Hippocampal formation (tissue), 2 donors: ENCODE measurements around the gene TFG.

Experiments
- DNase-seq, 2 donors: peaks; one replicate each; lab custom pipeline; 2025; lab: John Stamatoyannopoulos, UW

TFG gene

DNA sequence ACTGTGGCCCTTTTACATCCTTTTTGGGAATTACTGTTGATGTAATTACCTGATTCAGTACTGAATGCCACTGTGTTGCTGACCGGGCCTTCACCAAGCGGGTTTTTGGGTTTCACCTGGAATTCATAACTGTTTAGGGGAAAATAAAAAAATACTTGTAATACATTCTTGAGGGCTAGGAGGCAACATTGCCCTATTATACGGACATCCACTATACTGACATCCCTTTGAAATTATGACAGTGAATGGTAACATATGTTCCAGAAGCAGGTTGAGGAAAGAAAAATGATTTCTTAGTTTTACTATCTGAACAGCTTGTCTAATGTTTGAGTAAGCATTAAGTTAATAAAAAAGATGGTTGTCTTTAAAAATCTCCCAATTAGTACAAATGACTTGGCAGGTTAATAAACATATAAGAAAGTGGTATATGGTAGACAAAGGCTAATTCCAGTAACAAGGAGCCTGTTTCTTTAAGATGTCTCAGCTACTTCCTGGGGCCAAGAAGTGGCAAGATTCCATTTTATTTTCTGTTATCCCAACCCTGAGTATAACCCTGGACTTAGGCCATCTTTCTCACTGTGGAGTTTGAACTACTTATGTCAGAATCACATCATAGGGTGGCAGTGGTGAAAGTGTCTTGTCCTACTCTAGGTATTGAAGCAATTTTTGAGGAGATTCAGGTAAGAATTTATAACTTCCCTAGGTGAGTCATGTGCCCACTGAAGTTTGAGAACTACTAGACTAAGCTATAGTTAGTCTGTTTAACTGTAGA, 45.5 kb downstream of the TFG start:
- no peak for DNase-seq

GRCh38 chr3:100756441-100756840, 47.1 kb downstream of the TFG start:
- DNase-seq = no peak

- DNase-seq = no peak
Observed at GRCh38 chr3:100759159-100759558, 49.9 kb downstream of the TFG start.

DNA sequence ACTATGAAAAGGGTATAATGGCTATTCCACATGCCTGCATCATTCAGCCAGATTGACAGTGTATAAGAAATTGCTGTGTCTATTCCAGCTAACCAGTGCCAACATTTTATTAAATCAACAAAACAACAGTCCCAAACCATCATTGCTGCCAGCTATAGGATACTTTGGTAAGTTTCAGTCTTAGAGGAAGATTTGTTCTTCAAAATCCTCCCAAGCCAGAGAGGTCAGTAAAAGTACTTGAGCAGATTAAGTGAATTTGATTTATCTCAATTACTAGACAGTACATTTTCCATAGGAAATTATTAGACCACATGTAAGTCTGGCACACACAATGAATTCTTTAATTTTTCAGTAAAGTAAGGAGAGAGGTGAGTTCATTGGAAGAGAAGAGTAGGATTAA, 50.7 kb downstream of the TFG start:
- DNase-seq = no peak

DNA sequence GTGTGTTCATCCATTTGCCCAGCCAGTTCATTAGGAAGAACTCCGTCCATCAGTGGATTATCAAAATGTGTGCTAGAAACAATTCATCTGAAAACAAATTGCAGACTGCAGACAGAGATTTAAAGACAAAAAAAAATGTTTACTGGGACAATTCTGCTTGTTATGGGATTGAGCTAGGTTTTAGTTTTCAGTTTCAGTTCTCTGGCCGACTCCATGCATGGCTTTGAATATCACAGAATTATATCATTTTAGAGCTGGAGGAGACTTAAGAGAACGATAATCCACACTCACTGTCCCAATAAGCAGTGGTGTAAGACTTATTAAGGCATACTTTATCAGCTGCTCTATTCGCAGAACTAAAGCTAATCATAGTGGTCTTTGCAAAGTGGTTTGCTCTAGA, 51.1 kb downstream of the TFG start:
- DNase-seq = no peak

DNA sequence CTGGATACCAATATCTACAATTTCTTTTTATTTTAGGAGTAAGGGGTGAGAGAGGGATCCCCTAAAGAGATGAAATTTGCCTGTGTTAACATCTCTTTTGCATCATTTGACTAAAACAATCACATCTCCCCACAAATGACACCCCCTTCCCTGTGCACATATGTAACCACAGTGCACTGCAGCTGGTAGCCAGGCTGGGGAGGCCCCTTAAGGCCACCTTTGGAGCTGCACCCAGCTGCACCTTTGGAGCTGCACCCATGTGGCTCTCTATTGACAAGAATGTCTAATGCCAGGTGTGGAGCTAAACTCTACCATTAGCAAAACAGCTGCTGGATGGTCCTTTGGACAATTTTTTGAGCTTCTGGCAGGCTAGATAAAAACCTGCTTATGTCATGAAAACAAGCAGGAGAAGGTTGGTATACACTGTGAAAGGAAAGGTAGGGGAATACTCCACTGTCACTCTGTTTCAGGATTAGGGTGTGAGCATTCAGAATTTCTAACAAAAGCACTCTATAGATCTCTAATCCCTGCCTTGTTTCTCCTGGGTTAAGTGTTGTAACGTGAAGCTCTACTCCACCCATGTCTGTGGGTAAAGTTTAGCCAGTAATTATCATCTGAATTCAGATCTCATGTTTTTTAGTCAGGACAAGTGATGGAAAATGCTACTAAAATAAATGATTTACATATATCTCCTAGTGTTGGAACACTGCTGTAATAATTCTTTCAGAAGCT, 52.1 kb downstream of the TFG start:
- DNase-seq = no peak

GRCh38 chr3:100761951-100762350, 52.7 kb downstream of the TFG start:
- DNase-seq = no peak

DNA sequence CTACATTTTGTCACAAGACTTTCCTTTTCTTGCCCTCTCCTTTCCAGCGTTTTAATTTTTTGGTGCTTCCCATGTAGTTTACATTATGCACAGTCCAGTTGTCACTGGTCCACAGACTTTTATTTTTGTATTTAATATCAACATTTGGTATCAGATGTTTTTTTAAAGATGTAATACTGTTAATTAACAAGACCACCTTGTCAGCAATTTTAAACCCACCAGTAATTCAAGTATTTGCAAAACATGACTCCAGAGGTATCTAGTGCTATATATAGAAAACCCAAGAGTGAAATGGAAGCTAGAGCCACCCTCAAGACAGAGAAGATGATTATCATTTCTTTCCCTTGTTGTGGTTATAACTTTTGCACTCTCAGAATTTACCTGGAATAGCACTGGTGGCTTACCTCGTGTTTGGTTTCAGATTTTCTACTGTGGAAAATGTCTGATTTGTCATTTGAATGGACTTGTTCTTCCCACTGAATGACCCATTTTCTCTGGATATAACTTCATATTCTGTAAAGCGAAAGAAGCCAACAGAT, 56.2 kb downstream of the TFG start:
- DNase-seq = no peak

DNA sequence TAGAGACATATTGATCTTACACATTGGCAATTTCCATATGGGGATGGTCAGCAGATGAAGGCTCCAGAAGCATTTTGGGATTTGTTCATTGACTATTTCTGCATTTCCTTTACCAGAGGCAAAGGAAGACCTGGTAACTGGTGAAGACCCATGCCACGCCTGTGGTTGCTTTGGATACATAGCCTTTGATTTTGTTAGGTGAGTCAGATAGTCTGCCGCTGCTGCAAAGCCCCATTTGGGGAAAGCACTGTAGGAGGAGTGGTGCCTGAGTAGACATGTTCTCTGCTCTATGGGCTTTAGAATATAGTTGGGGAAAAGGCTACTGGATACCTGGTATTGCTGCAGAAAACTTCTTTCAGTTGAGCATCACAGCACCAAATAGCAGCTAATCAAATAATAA, 56.8 kb downstream of the TFG start:
- DNase-seq = no peak

- no peak for DNase-seq
Observed at GRCh38 chr3:100769693-100770092, 60.4 kb downstream of the TFG start.

GRCh38 chr3:100775226-100775625, 65.9 kb downstream of the TFG start:
- no peak for DNase-seq

GRCh38 chr3:100775669-100776068, 66.4 kb downstream of the TFG start:
- no peak for DNase-seq

- no peak for DNase-seq
Observed at GRCh38 chr3:100776097-100776729, 66.9 kb downstream of the TFG start.

DNA sequence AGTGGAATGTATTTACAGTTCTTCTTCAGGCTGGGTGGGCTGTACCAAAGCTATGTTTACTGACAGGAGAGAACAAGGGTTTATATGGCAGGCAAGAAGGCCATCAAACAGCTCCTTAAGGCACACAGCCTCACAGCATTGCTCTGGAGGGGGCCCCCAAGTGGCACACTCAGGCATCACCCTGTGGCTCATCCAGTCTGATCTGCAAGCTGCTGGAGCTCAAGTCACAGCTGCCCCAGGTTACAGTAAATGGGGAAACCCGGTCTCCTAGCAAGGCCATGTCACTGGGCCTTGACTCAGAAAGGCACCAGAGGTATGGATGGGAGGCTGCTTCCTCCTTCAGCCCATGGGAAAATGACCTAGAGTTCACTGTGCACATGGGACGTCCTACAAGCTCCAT, 67.5 kb downstream of the TFG start:
- DNase-seq = no peak

- DNase-seq = no peak
Observed at GRCh38 chr3:100777271-100777670, 68.0 kb downstream of the TFG start.

GRCh38 chr3:100779480-100779879, 70.2 kb downstream of the TFG start:
- DNase-seq = no peak

DNA sequence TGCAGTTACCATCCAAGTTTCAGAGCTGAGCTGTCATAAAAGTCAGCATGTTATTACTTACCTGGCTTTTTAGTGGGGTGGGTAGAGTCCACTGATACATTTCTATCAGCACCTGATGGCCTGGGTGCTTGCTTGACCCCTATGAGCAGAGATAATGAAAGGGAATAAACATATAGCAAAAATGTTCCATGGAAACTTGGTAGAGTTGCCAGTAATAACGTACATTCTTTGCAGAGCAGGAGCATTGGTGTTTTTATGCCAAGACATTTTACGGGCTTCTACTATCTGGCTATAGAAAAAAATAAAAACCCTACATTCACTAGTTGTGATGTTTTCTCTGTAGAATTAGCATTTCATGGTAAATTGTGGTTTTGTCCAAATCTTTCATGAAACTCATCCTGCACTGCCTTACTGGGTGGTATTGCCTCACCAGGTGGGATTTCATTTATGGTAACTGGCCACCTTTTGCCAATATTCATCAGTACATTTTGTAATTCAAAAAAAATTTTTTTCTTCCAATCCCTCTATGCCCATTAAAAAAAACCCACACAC, 70.9 kb downstream of the TFG start:
- no peak for DNase-seq

- no peak for DNase-seq
Observed at GRCh38 chr3:100781301-100781700, 72.0 kb downstream of the TFG start.

GRCh38 chr3:100782348-100782747, 73.1 kb downstream of the TFG start:
- no peak for DNase-seq

GRCh38 chr3:100782906-100783305, 73.6 kb downstream of the TFG start:
- no peak for DNase-seq

DNA sequence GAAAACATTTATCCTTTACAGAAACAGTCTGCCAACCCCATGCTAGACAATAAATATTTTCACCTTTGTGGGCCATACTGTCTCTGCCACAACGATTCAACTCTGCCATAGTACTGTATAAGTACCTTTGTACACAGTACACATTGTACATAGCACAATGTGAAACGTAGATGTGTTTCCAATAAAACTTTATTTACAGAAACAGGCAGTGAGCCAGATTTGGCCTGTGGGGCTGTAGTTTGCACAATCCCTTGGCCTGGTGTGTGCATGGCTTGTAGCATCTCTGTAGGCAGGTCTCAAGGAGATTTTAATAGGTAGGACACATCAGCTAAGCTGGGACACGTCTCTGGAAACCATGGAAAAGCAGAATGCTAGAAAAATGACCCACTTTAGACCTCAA, 74.3 kb downstream of the TFG start:
- DNase-seq = no peak

- no peak for DNase-seq
Observed at GRCh38 chr3:100789579-100789978, 80.3 kb downstream of the TFG start.

DNA sequence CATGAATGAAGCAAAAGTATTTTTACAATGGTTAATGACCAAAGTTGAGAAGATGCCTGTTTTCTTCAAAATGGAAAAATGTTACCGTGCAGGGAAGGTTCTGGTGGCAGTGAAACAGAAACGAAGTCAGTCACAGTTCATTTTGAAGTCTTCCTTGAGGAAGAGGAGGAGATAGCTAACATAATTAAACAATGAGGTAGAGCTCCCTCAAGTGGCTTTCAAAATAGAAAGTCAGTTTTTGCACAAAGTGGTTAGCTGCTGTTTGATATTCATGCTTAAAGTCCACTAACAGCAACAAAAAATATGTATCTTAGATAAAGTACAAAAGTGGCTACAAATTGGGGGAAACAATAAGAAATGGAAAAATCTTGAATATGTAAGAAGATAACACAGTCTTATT, 87.3 kb downstream of the TFG start:
- peak in 1 of 2 donors; percentile 1 for DNase-seq
